Thymus (tissue), 11 donors: ENCODE results near the gene TBC1D1. TPM values are rescaled to one million over a fixed set of nuclear protein-coding genes. Genes with fewer than 3 reads are reported as not detected.

Experiments used
- DNase-seq, 9 donors: peaks; one replicate each; pipeline ENCODE4 v3.0.0-alpha.2; 2013; ENCODE audit warnings: low spot score in 9 of 9, low read depth in 6 of 9, missing footprints in 1 of 9
- H3K27ac ChIP-seq, 2 donors: one replicate each; pipeline ENCODE4 v1.5.1; 2013; ENCODE audit warnings: control low read depth in 1 of 2, low read depth in 1 of 2, low read length in 1 of 2, mild to moderate bottlenecking in 1 of 2, moderate library complexity in 1 of 2
- H3K27me3 ChIP-seq, 2 donors: one replicate each; pipeline ENCODE4 v1.5.1; 2013; ENCODE audit warnings: low read length in 1 of 2; ENCODE audit not compliant: control insufficient read depth in 2 of 2, insufficient read depth in 1 of 2
- H3K36me3 ChIP-seq, 2 donors: one replicate each; pipeline ENCODE4 v1.5.1; 2013; ENCODE audit warnings: low read length in 1 of 2, mild to moderate bottlenecking in 1 of 2, moderate library complexity in 1 of 2; ENCODE audit not compliant: control insufficient read depth in 2 of 2, insufficient read depth in 2 of 2
- H3K4me1 ChIP-seq, 2 donors: one replicate each; pipeline ENCODE4 v1.5.1; 2013; ENCODE audit warnings: low read length in 2 of 2; ENCODE audit not compliant: control insufficient read depth in 2 of 2, insufficient read depth in 2 of 2
- H3K4me3 ChIP-seq, 2 donors: one replicate each; pipeline ENCODE4 v1.5.1; 2013; ENCODE audit warnings: low read length in 2 of 2, control low read depth in 1 of 2, mild to moderate bottlenecking in 1 of 2
- H3K9me3 ChIP-seq, 2 donors: one replicate each; pipeline ENCODE4 v1.5.1; 2013; ENCODE audit warnings: low read length in 1 of 2, mild to moderate bottlenecking in 1 of 2; ENCODE audit not compliant: control insufficient read depth in 2 of 2, insufficient read depth in 1 of 2
- WGBS: extraction: QIAGEN DNeasy Blood & Tissue Kit; methylation state at CpG from one replicate; pipeline ENCODE4 v1.1.7; 2013; 5-methylcytosine and 5-hydroxymethylcytosine counted together
- polyA plus RNA-seq: library from polyadenylated mRNA; stranded (reverse); fragments of 200-250 nt; gene quantifications from one replicate; pipeline ENCODE4 v1.2.3, GENCODE V29; 2013
- total RNA-seq: library from RNA; stranded (reverse); fragments of 120-200 nt; gene quantifications from one replicate; pipeline ENCODE4 v1.2.4, GENCODE V29; 2013
- donor health status: healthy.

TBC1D1 gene
- total and polyA plus RNA-seq, 2 donors, result 49.9 to 65.7 TPM

DNA sequence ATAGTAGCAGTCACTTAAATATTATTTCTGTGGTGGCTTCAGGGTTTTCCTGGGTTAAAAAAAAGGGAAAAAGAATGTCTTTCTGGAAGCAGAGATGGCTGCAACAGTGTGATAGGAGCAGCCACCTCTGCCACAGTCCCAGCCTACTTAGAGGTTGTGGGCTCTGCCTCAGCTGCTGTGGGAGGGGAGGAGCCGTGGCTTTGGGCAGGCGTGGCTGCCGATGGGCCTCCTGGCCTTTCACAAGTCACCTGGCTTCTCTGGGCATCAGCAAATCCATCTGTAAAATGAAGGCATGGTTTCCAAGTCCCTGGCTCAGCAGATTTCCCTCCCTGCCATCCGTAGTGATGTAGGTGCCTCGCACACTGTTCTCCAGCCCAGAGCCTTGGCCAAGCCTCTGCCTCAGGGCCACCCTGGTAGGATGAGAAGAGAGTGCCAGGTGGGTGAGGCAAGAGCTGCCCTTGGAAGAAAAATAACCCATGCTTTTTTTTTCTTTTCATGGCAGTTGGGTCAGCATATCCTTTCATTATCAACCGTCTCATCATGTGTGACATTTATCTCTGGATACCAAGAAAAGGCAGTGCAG is 135.4 kb downstream of the TBC1D1 start:
- Histone ChIP-seq H3K27ac (no peak overlapping the region), H3K4me1 (peaks cover 0 to 6% of the 10 kb centered on the region in 2 donors), H3K4me3 (no peak overlapping the region), H3K27me3 (no peaks in the 10 kb centered on the region), H3K9me3 (no peaks in the 10 kb centered on the region), H3K36me3 (peaks cover 40 to 75% of the 10 kb centered on the region in 2 donors)
- 83% methylated on average over 6 of the region's 6 CpGs for WGBS
- DNase-seq, result peak in 1 of 9 donors; percentile 23

- Histone ChIP-seq H3K4me3 (no peak overlapping the region), H3K36me3 (peaks cover 40 to 63% of the 10 kb centered on the region in 2 donors), H3K27me3 (no peaks in the 10 kb centered on the region), H3K4me1 (peaks cover 0 to 6% of the 10 kb centered on the region in 2 donors), H3K9me3 (no peaks in the 10 kb centered on the region), H3K27ac (no peak overlapping the region)
- DNase-seq, result no peak
- WGBS, result 44% methylated on average over 3 of the region's 3 CpGs
Observed at GRCh38 chr4:38030023-38030422, 139.1 kb downstream of the TBC1D1 start.

GRCh38 chr4:38034986-38035882 is 144.3 kb downstream of the TBC1D1 start:
- WGBS, result 85% methylated on average over 11 of the region's 11 CpGs
- peaks cover 16 to 51% of the 10 kb centered on the region in 2 donors for H3K36me3 ChIP-seq
- no peak overlapping the region for H3K27ac ChIP-seq
- no peak overlapping the region for H3K4me3 ChIP-seq
- H3K4me1 ChIP-seq, result no peaks in the 10 kb centered on the region
- H3K9me3 ChIP-seq, result no peaks in the 10 kb centered on the region
- no peaks in the 10 kb centered on the region for H3K27me3 ChIP-seq
- peak; percentile 9 to 82 (median 53) for DNase-seq

DNA sequence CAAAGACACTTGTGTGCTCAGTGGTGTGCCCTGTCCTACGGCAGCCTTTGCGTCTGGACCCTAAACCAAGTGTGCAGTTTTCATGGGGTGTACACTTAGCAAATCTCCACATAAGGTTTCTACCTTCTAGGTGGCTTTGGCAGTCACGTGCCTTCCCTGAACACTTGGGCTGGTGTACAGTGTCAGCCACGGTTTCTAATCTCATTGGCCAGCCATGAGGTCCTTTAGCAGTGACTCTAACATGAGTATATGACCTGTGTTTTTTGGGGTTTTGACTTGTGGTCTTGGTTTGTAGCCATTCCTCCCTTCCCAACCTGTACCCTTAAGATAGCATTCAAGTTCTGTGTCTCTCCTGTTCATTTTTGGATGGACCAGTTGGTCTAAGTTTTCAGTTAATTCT is 145.7 kb downstream of the TBC1D1 start:
- no peak overlapping the region for H3K27ac ChIP-seq
- H3K4me3 ChIP-seq, result no peak overlapping the region
- peaks cover 17 to 50% of the 10 kb centered on the region in 2 donors for H3K36me3 ChIP-seq
- H3K27me3 ChIP-seq, result no peaks in the 10 kb centered on the region
- DNase-seq, result no peak
- no peaks in the 10 kb centered on the region for H3K4me1 ChIP-seq
- no peaks in the 10 kb centered on the region for H3K9me3 ChIP-seq
- 98% methylated on average over 4 of the region's 4 CpGs for WGBS

DNA sequence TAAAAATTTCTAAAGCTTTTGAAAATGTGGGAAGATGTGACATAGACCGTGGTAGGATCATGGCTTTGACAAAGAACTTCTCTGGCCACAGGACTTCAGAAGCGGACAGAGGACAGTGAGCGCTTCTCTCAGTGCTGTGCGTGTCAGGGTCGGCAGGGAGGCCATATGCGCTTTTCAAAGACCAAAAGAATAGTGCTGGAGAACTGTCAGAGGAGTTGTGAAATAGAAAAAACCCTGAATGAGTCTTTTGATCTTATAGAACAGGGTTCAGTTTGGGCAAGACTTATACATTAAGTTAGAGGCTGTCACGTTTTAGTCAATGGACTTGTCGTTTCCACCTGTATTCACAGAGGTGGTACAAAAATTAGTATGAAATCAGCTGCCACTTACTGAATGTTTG is 146.7 kb downstream of the TBC1D1 start:
- no peaks in the 10 kb centered on the region for H3K4me1 ChIP-seq
- H3K27me3 ChIP-seq, result no peaks in the 10 kb centered on the region
- H3K36me3 ChIP-seq, result peaks cover 12 to 51% of the 10 kb centered on the region in 2 donors
- no peaks in the 10 kb centered on the region for H3K9me3 ChIP-seq
- H3K27ac ChIP-seq, result no peak overlapping the region
- no peak for DNase-seq
- WGBS, result over 99% methylated on average over 8 of the region's 8 CpGs
- H3K4me3 ChIP-seq, result no peak overlapping the region

DNA sequence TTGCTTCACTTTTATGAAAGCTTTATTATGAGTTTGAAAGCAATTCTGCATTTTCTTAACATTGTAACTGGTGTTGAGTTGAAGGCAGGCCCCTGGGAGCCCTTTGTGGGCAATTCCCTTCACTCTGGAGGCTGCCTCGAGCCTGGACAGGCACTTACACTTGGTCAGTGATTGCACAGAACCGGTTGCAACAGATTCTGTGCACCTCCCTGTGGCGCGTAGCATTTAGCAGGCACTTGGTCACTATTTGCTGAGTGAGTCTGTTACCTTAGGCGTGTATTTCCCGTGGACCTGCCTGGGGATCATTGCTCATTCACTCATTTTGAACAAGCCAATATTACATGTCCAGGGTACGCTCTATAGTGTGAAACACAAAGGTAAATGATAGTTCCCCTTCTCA is 149.7 kb downstream of the TBC1D1 start:
- H3K36me3 ChIP-seq, result peaks cover 19 to 57% of the 10 kb centered on the region in 2 donors
- WGBS, result 97% methylated on average over 7 of the region's 7 CpGs
- no peaks in the 10 kb centered on the region for H3K9me3 ChIP-seq
- H3K27me3 ChIP-seq, result no peaks in the 10 kb centered on the region
- H3K27ac ChIP-seq, result no peak overlapping the region
- H3K4me1 ChIP-seq, result no peaks in the 10 kb centered on the region
- DNase-seq, result no peak
- H3K4me3 ChIP-seq, result no peak overlapping the region

DNA sequence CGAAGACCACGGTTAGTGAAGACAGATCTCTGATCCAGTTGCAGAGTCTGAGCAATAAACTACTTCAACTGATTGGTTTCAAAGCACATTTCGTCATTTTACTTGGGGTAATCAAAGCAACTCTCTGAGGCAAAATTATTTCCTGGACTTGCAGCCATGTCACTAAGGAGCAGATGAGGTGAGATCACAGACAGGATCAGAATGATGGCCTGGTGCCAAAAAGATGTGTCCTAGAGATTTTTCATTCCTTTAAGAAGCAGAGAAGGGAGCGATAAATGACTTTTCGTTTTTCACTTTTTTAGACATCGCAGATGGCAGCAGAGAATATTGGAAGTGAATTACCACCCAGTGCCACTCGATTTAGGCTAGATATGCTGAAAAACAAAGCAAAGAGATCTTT is 153.2 kb downstream of the TBC1D1 start:
- no peaks in the 10 kb centered on the region for H3K27me3 ChIP-seq
- H3K4me1 ChIP-seq, result no peaks in the 10 kb centered on the region
- no peak overlapping the region for H3K27ac ChIP-seq
- H3K9me3 ChIP-seq, result no peaks in the 10 kb centered on the region
- H3K4me3 ChIP-seq, result no peak overlapping the region
- H3K36me3 ChIP-seq, result peaks cover 22 to 51% of the 10 kb centered on the region in 2 donors
- no peak for DNase-seq
- 98% methylated on average over 7 of the region's 7 CpGs for WGBS

DNA sequence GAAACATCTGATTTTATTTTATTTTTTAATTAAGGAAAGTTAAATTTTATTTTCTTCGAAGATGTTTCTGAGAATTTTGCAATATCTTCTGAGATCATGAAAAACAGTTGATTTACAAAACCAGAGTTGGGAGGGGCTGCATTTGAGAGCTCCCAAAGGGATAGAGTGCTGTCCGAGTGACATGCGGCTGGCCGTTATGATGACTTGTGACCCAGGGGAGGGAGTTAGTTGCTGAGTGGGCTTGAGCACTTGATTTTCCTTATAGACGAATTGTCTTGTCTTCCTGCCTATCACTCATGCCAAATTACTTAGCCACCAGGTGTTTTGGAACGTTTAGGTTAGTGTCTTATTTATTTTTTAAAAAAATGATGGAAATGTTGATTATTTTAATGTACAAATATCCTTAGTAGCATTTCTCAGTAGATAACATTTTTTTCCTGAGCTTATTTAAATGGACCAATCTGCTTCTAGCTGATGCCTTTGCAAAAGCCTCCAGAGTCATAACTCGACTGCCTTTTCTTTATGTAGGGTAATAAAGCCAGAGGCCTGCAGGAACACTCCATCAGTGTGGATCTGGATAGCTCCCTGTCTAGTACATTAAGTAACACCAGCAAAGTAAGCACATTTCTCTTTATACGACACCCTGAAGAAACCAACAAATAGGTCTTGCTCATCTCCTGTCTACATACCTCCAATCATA is 154.6 kb downstream of the TBC1D1 start:
- WGBS, result 97% methylated on average over 8 of the region's 8 CpGs
- DNase-seq, result no peak

More for the DNA sequence above, 154.6 kb downstream of the TBC1D1 start:
- Histone ChIP-seq H3K27ac (no peak overlapping the region), H3K4me1 (peaks cover 0 to 2% of the 10 kb centered on the region in 2 donors), H3K36me3 (peaks cover 34 to 61% of the 10 kb centered on the region in 2 donors), H3K4me3 (no peak overlapping the region), H3K27me3 (no peaks in the 10 kb centered on the region), H3K9me3 (no peaks in the 10 kb centered on the region)
